ENCODE data around the gene S100A14.

S100A14 gene

GRCh38 chr1:153658400-153659174 lies 42.5 kb upstream of the S100A14 start, which contains the start of gene SNAPIN:
TSS of gene SNAPIN (plus strand) at chr1:153658703. CDS start at chr1:153658744, 41 bp downstream.
- peak within 1 kb of the TSS; percentile 75 for H3K27ac ChIP-seq

DNA sequence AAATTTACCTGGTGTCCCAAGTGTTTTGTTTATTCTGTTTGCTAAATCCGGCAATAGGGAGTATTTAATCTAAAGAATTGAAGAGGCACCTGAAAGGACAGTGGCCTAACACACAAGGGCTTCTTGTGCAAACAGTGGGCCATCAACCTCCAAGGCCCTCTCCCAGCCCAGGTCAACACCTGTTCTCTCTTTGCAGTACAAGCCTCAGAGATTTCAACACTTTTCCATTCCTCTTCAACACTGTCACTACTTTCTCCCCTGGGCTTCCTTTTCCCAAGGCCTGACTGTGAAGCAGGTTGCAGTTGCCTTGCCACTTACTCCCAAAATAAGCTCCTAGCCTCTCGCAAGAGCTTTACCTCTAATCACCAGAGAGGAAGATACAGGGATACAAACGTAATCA lies 39.2 kb upstream of the S100A14 start:
- H3K27ac ChIP-seq: no peak overlapping the region
- TF ChIP-seq ZFX (IDR thresholded peaks at IDR 0.05): no peak

More at GRCh38 chr1:153658400-153659174, 42.5 kb upstream of the S100A14 start, which contains the start of gene SNAPIN:
- TF ChIP-seq ZFX (IDR thresholded peaks at IDR 0.05) (peak; percentile 85; the same call in 1 of the 2 replicates), CTCF (conservative IDR thresholded peaks at IDR 0.05) (no peak)

DNA sequence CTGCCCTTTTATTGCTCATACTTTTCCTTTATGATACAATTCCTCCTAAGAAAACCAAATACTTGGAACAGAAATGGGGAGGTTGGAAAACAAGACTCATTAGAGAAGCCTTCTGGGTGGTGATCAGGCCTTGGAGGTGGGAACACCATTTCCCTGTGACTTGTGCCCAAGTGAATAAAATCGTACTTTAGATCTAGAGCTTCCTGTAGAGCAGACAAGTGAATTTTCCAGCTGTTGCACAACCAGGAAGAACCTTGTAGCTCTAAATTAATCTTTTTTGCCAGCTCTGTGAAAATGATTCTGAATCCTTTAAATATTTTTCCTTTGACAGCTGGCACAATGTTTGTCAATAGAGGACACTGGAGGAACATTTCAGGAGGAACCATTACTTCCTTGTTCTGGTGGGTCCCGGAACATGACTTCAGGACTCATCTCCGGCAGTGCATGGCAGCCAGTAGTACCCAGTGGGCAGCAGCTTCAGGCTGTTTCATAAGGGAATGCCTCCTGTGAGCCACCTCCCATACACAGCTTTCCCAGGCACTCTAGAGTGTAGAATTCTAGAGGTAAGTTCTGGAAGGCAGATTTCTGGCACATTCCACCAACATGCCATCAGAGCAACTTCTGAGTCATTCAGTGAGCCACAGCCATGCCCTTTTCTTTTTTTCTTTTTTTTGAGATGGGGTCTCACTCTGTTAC lies 36.8 kb upstream of the S100A14 start:
- TF ChIP-seq CTCF (conservative IDR thresholded peaks at IDR 0.05): no peak
- TF ChIP-seq ZFX (IDR thresholded peaks at IDR 0.05): no peak
- H3K27ac ChIP-seq: no peak overlapping the region; the same call in 1 of the 2 replicates

DNA sequence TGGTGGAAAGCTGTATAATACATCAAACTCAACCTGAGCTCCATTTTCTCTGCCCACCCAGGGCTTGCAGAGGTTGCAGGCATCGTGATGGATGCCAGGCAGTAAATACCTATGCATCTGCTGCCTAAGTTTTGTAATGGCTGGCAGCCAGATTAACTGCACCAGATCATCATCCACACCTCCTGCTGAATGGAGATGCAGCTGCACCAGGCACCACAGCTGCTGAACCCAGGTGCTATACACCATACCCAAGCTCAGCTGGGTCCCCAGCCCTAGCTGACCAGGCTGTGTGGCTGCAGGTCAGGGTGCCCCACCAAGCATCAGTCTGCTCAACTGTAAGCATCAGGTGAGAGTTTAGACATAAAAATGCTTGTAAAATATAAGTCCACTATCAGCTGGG lies 35.6 kb upstream of the S100A14 start:
- no peak overlapping the region for H3K27ac ChIP-seq
- TF ChIP-seq ZFX (IDR thresholded peaks at IDR 0.05) (no peak), CTCF (conservative IDR thresholded peaks at IDR 0.05) (no peak)

GRCh38 chr1:153649863-153650235 lies 33.7 kb upstream of the S100A14 start:
- no peak for TF ChIP-seq ZFX (IDR thresholded peaks at IDR 0.05)
- no peak for TF ChIP-seq CTCF (conservative IDR thresholded peaks at IDR 0.05)
- H3K27ac ChIP-seq: peak overlapping the region; percentile 73

DNA sequence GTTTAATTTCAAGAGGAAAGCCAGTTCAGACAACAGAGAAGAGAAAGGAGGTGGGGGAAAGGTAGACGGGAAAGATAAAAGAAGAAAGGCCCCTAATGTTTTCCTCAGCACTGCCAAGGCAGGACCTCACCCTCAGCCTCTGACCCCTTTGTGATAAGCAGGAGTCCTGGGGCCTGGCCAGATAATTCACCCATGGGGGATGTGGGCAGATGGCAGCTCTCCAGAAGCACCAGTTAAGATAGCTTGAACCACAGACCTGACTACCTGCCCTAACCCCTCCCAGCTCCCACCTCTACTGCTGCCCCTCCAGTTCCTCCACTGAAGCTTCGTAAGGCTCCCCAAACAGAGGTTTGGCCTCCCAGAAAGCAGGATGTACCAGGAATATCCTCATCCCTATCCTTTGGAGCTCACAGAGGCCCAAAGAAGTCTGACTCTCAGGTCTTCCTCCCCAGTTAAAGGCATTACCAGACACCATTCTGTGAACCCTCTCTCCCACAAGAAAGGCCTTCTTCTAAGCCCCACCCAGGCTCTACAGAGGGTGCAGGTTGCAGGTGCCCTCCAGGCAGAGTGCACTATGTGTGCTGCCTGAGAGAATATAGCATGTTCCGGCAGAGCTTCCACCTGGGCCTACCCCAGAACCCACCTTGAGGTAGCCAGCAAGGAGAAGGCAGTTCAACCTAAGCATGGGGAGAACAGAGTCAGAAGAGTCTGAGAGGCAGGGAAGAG lies 33.2 kb upstream of the S100A14 start:
- H3K27ac ChIP-seq: peak overlapping the region; percentile 73
- TF ChIP-seq CTCF (conservative IDR thresholded peaks at IDR 0.05) (no peak), ZFX (IDR thresholded peaks at IDR 0.05) (no peak)

GRCh38 chr1:153648000-153648643 lies 32.0 kb upstream of the S100A14 start:
- TF ChIP-seq ZFX (IDR thresholded peaks at IDR 0.05) (no peak), CTCF (conservative IDR thresholded peaks at IDR 0.05) (no peak)
- peak overlapping the region; percentile 73 for H3K27ac ChIP-seq

Data from C4-2B (cell line).